HUES64 (cell line): ENCODE data around the gene MRAP.

Experiments used
- H3K27ac ChIP-seq: 2 replicates; pipeline ENCODE4 v1.7.0; 2013; ENCODE audit warnings: low read depth, low read length, inconsistent platforms
- H3K27me3 ChIP-seq: 2 replicates; pipeline ENCODE4 v1.6.1; 2013; ENCODE audit warnings: mild to moderate bottlenecking, low read length; ENCODE audit not compliant: insufficient read depth
- H3K36me3 ChIP-seq: 2 replicates; pipeline ENCODE4 v1.6.1; 2013; ENCODE audit warnings: mild to moderate bottlenecking, low read length; ENCODE audit not compliant: insufficient read depth
- H3K4me1 ChIP-seq: 2 replicates; pipeline ENCODE4 v1.6.1; 2013; ENCODE audit warnings: mild to moderate bottlenecking, low read length, moderate library complexity; ENCODE audit not compliant: insufficient read depth
- H3K4me3 ChIP-seq: 2 replicates; pipeline ENCODE4 v1.5.1; 2013; ENCODE audit warnings: mild to moderate bottlenecking, low read length, moderate library complexity
- H3K9ac ChIP-seq: 2 replicates; pipeline ENCODE4 v1.6.1; 2013; ENCODE audit warnings: mild to moderate bottlenecking, low read depth, low read length
- H3K9me3 ChIP-seq: 2 replicates; pipeline ENCODE4 v1.6.1; 2013; ENCODE audit warnings: low read depth, low read length; ENCODE audit not compliant: insufficient read depth
- WGBS: fragments of 150-250, 120-280 bp; methylation state at CpG from one replicate; pipeline ENCODE4 v1.1.7; 2013; ENCODE audit warnings: missing lambda C conversion rate; 5-methylcytosine and 5-hydroxymethylcytosine counted together

Gene MRAP

DNA sequence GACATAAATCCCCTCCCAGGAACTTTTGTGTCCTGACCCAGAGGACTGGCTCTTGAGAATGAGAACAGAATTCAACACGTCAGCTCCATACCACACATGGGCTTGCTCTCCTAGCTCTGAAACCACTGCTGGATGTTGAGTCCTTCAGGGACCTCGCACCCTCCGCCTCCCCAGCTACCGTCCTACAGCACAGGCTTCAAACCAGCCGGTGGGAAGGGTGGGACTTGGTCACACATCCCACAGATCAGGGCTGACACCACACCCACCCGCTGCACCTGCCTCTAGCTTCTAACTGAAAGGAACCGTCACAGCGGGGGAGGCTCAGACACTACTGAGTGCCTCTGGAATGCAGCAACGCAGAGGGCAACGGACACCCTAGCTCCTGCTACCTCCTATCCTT lies 24.0 kb downstream of the MRAP start:
- Histone ChIP-seq H3K9ac (no peak overlapping the region), H3K9me3 (no peaks in the 10 kb centered on the region), H3K4me3 (no peak overlapping the region), H3K36me3 (peaks cover 95% of the 10 kb centered on the region), H3K27me3 (no peaks in the 10 kb centered on the region), H3K4me1 (no peaks in the 10 kb centered on the region), H3K27ac (no peak overlapping the region)
- 89% methylated on average over 10 of the region's 10 CpGs for WGBS

DNA sequence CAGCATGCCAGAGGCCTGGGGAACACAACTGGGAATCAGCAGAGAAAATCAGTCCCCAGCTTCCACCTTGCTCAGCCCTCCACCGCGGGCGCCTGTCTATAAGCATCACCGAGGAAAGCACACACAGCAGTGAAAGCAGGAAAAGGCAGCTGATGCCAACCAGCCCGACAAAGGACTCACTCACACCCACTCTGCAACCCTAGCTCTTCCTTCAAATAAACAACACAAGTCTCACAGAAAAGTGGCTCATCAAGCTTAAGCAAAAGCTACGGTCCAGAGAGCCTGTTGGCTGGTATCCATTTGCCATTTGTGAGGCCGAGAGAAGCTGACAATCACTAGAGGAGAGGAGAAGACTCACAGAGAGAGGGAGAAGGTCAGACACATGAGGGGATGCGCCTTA lies 27.1 kb downstream of the MRAP start:
- Histone ChIP-seq H3K27ac (no peak overlapping the region), H3K36me3 (peaks cover 94% of the 10 kb centered on the region)
- 96% methylated on average over 7 of the region's 8 CpGs for WGBS

DNA sequence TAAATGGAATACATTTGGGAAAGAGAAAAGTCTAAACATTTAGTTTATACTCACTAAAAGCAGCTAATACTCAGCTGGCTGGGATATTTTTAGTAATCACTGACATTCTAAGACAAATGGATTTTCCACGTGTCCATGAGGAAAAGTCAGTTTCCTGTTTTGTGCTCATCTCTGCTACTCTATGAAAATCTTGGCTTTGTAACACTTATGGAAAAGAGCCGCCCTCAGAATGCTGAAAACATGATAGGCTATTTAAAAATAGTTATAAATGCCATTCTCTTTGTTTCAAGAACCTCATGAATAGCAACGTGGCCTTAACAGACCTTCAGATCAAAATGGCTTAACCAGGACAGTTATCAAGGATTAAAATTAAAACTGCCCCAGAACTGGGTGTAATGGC lies 29.9 kb downstream of the MRAP start:
- Histone ChIP-seq H3K9ac (no peak overlapping the region), H3K4me3 (no peak overlapping the region), H3K27me3 (no peaks in the 10 kb centered on the region), H3K36me3 (peaks cover 92% of the 10 kb centered on the region), H3K27ac (no peak overlapping the region), H3K9me3 (peaks cover 3% of the 10 kb centered on the region; the same call in 1 of the 2 replicates), H3K4me1 (peaks cover 18% of the 10 kb centered on the region; the same call in 1 of the 2 replicates)
- 98% methylated on average over 3 of the region's 3 CpGs for WGBS

More for the DNA sequence above, 27.1 kb downstream of the MRAP start:
- Histone ChIP-seq H3K4me1 (peaks cover 5% of the 10 kb centered on the region; the same call in 1 of the 2 replicates), H3K4me3 (no peak overlapping the region), H3K9ac (no peak overlapping the region), H3K27me3 (no peaks in the 10 kb centered on the region), H3K9me3 (no peaks in the 10 kb centered on the region; the same call in 1 of the 2 replicates)

DNA sequence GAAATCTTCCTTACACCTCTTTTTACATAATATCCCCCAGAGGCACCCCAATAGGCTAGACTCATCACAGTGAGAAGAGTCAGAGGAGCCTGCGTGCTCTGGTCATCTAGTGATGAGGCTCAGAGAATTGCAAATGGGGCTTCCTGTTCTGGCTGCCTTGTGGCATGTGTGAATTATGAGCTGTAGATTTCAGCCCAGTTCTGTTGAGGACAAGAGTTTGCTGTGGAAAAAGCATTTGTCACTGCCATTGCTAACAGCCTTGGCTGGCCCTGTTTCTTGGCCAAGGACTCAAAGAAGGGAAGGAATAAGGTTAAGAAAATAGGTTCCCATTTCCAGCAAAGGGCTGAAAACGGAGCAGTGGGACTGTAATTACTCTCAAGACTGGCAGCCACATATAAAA lies 30.7 kb downstream of the MRAP start:
- peaks cover 92% of the 10 kb centered on the region for H3K36me3 ChIP-seq
- no peaks in the 10 kb centered on the region for H3K27me3 ChIP-seq
- H3K4me3 ChIP-seq: no peak overlapping the region
- no peak overlapping the region for H3K9ac ChIP-seq
- H3K9me3 ChIP-seq: peaks cover 3% of the 10 kb centered on the region; the same call in 1 of the 2 replicates
- no peak overlapping the region for H3K27ac ChIP-seq
- peaks cover 18% of the 10 kb centered on the region; the same call in 1 of the 2 replicates for H3K4me1 ChIP-seq
- WGBS: 96% methylated on average over 2 of the region's 2 CpGs

DNA sequence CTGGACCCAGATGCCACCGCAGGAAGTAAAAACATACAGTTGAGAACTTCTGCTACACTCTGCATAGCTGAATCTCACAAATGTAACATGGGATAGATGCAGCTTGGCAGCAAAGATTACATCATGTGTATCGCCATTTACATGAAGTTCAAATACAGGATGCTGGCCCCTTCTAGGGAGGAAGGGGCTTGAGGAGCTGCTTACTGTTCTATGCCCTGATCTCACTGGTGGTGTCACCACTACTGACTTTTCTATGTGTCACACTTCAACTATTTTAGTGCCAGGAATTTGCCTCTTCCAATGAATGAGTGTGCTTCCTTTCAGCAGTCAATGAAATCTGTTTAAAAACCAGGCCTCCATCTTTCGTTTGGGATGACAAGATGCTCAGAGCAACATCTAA lies 31.1 kb downstream of the MRAP start:
- Histone ChIP-seq H3K9ac (no peak overlapping the region), H3K4me3 (no peak overlapping the region), H3K4me1 (peaks cover 18% of the 10 kb centered on the region; the same call in 1 of the 2 replicates), H3K27ac (no peak overlapping the region), H3K36me3 (peaks cover 92% of the 10 kb centered on the region), H3K9me3 (peaks cover 3% of the 10 kb centered on the region; the same call in 1 of the 2 replicates), H3K27me3 (no peaks in the 10 kb centered on the region)
- 93% methylated on average over 3 of the region's 3 CpGs for WGBS

DNA sequence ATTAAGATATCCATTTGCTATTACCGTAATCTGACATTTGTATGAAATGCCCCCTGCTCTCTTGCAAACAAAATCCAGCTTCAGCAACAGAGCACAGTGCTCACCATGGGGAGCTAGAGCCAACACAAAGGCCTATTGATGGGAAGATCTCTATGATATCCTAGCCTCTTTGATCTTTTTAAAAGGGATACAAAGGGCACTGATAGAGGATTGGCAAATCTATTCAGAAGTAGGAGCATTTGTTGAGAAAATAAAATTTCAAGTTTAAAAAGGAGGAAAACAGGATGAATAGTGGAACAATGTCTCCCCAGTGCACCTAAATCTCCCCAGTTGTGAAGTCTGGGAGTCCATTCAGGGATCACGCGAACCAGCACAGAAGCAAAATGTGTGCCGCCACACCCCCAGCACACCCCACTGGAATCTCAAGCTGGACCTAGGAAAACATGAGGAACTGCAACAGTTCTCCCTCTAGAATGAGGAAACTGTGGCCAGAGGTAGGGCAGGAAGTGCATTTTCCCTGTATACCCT lies 32.2 kb downstream of the MRAP start:
- WGBS: 76% methylated on average over 4 of the region's 4 CpGs
- peaks cover 92% of the 10 kb centered on the region for H3K36me3 ChIP-seq
- no peak overlapping the region for H3K4me3 ChIP-seq
- peak overlapping the region; percentile 21; the same call in 1 of the 2 replicates for H3K9ac ChIP-seq
- no peaks in the 10 kb centered on the region for H3K27me3 ChIP-seq
- peak overlapping the region; percentile 8; the same call in 1 of the 2 replicates for H3K27ac ChIP-seq
- H3K4me1 ChIP-seq: peaks cover 23% of the 10 kb centered on the region; the same call in 1 of the 2 replicates
- H3K9me3 ChIP-seq: peaks cover 3% of the 10 kb centered on the region; the same call in 1 of the 2 replicates

DNA sequence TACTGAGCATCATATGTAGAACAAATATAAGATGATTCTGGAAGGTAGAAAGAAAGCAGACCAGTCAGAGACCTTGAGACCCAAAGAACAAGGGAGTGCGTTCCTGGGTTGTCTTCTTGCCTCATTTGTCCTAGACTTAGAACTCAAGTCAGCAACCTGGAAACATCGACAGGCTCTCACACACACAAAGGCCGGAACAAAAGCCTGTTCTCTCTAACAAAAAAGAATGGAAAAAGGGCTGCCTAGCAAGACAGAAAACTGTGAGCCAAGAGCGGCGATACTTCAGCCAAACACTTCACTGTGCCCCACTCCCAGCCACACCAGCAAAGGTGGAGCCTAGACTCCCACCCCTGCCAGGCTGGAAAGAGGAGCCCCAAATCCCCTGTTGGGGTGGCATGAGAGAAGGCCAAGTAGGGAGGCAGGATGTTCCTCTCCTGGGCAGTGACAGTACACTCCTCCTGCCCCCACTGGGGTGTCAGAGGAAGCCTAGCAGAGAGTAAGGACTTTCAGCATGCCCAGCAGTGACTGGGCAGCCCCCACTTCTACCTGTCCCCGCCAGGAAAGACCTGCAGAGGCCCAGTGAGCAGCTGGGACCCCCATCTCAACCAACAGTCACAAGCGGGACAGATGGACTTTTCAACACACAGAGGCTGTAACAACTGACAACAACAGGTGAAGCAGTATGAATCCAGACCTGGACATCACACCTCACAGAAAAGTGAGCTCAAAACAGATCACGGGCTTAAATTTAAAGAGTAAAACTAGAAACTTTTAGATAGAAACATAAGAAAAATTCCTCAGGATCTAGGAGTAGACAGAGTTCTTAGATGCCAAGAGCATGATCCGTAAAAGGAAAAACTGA lies 33.0 kb downstream of the MRAP start:
- H3K4me1 ChIP-seq: peaks cover 23% of the 10 kb centered on the region; the same call in 1 of the 2 replicates
- H3K9ac ChIP-seq: 0 out of 2 replicates have a peak overlapping the region, but pooled peaks have one; percentile 32
- no peak overlapping the region for H3K4me3 ChIP-seq
- peaks cover 3% of the 10 kb centered on the region; the same call in 1 of the 2 replicates for H3K9me3 ChIP-seq
- WGBS: 91% methylated on average over 8 of the region's 9 CpGs
- H3K27me3 ChIP-seq: no peaks in the 10 kb centered on the region
- H3K27ac ChIP-seq: peak overlapping the region; percentile 8; the same call in 1 of the 2 replicates
- peaks cover 92% of the 10 kb centered on the region for H3K36me3 ChIP-seq

DNA sequence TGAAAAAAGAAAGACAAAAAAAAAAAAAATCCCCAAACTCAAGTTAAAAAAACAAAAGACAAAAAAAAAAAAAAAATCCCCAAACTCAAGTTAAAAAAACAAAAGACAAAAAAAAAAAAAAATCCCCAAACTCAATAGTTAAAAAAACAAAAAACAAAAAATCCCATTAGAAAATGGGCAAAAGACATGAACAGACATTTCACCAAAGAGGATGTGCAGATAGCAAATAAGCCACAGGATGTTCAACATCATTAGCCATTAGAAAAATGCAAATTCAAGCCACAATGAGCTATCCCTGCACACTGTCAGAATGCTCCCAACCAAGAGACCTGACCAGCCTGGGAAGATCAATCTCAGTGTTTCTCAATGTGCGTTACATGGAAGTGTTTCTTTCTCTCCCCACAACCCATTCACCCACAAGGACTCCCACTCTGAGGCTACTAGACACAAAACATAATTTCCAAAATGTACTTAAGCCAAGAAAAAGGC lies 33.9 kb downstream of the MRAP start:
- no peak overlapping the region for H3K4me3 ChIP-seq
- H3K27me3 ChIP-seq: no peaks in the 10 kb centered on the region
- H3K27ac ChIP-seq: no peak overlapping the region
- no peak overlapping the region for H3K9ac ChIP-seq
- H3K4me1 ChIP-seq: peaks cover 23% of the 10 kb centered on the region; the same call in 1 of the 2 replicates
- 100% methylated on average over 1 of the region's 1 CpG for WGBS
- H3K36me3 ChIP-seq: peaks cover 95% of the 10 kb centered on the region
- peaks cover 3% of the 10 kb centered on the region; the same call in 1 of the 2 replicates for H3K9me3 ChIP-seq

DNA sequence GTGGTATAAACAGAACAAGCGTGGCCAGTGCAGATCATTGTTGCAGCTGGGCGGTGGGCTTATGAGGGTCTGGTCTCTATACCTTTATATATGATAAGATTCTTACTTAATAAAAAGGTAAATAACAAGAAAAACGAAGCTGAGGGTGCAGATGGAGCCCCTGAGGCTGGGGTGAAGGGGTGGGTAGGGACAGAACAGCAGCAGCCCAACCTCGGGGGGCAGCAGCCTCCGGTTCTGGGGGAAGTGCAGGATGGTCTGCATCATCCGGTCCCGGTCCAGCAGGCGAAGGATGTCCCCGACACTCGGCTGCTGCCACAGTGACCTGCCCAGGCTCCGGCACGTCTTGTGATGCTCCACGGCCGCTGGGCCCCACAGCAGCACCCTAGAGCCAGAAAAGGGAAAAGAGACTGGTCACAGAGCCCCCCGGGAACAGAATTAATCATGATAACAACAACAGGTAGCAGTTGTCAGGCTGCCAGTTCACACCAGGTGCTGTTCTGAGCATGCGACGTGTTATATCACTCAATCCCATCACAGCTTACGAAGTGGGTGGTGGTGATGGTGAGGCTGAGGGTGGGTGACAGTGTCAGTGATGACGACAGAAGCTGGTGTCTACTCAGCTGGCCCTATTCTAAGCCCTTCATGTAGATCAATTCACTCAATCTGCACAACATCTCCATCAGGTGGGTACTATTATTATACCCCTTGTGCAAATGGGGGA lies 35.5 kb downstream of the MRAP start:
- H3K9ac ChIP-seq: no peak overlapping the region
- peaks cover 96% of the 10 kb centered on the region for H3K36me3 ChIP-seq
- H3K4me3 ChIP-seq: no peak overlapping the region
- H3K27ac ChIP-seq: no peak overlapping the region
- 0 out of 2 replicates have a peak, but pooled peaks cover 3% of the 10 kb centered on the region for H3K9me3 ChIP-seq
- H3K4me1 ChIP-seq: peaks cover 23% of the 10 kb centered on the region; the same call in 1 of the 2 replicates
- no peaks in the 10 kb centered on the region for H3K27me3 ChIP-seq
- WGBS: 97% methylated on average over 18 of the region's 19 CpGs

DNA sequence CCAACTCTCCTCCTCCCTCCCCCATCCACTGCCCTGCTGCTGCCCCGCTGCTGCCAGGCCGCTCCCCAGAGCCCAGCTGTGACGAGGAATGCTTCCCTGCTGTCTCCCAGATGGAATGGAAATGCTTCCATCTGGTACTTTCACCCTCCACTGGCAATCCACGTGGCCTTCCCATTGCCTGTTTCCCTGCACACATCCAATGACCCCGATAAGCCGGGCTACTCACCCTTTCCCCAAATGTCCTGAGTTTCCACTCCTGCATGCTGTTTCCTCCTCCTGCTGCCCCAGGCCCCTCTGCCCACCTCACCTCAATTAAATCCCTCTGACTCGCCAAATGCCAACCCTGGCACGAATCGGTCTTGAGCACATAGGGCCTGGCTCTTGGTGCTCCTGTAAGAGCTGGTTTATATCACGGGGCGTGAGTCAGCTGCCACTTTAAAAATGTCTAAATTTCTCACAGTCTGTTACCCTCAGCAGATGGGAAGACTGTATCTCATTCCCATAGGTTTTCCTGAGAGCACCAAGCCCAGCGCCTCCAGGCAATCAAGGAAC lies 36.4 kb downstream of the MRAP start:
- 74% methylated on average over 12 of the region's 12 CpGs for WGBS
- H3K27me3 ChIP-seq: no peaks in the 10 kb centered on the region
- H3K36me3 ChIP-seq: peaks cover 94% of the 10 kb centered on the region
- H3K4me3 ChIP-seq: no peak overlapping the region
- no peak overlapping the region for H3K9ac ChIP-seq
- 0 out of 2 replicates have a peak, but pooled peaks cover 3% of the 10 kb centered on the region for H3K9me3 ChIP-seq
- peak overlapping the region; percentile 3; the same call in 1 of the 2 replicates for H3K27ac ChIP-seq
- peaks cover 23% of the 10 kb centered on the region; the same call in 1 of the 2 replicates for H3K4me1 ChIP-seq
